ENCODE results near the gene DERL3.

The DERL3 gene

GRCh38 chr22:23859201-23859600 is 20.4 kb upstream of the DERL3 start:
- no peak overlapping the region for H3K4me3 ChIP-seq (ENCODE audit: low read depth, low read length)
- H3K27ac ChIP-seq (ENCODE audit: extremely low read depth, low read depth, low read length): no peak overlapping the region
- CTCF ChIA-PET: interaction anchor here (0.6 to 2.4 kb wide), 7 partner anchors 8 to 271 kb away, joined by 3 to 25 read pairs (median 3); partner anchors contain the start of gene MIF
- H3K4me1 ChIP-seq (ENCODE audit: control insufficient read depth, insufficient read depth, low read length): peaks cover 7% of the 10 kb centered on the region; the same call in 1 of the 2 replicates
- no peaks in the 10 kb centered on the region for H3K9me3 ChIP-seq (ENCODE audit: control insufficient read depth, insufficient read depth, low read depth, low read length)
- TF ChIP-seq ZNF121 (tag by site-specific recombination; IDR thresholded peaks at IDR 0.05): 0 out of 2 replicates have a peak, but pooled peaks have one; percentile 12
- TF ChIP-seq ZNF658 (tag by site-specific recombination; IDR thresholded peaks at IDR 0.05): no peak
- H3K36me3 ChIP-seq (ENCODE audit: control insufficient read depth in 2 of 2, insufficient read depth in 1 of 2, low read length in 2 of 2): no peaks in the 10 kb centered on the region
- POLR2A ChIA-PET: interaction anchor here (0.5 to 1.6 kb wide), 6 partner anchors 9 to 240 kb away, joined by 3 to 9 read pairs (median 5); partner anchors contain the start of gene MIF

- peaks cover 7% of the 10 kb centered on the region; the same call in 1 of the 2 replicates for H3K4me1 ChIP-seq (ENCODE audit: control insufficient read depth, insufficient read depth, low read length)
- TF ChIP-seq ZNF157 (tag by site-specific recombination; IDR thresholded peaks at IDR 0.05) (no peak), ZNF707 (tag by site-specific recombination; IDR thresholded peaks at IDR 0.05) (no peak), GFI1B (tag by site-specific recombination; IDR thresholded peaks at IDR 0.05) (no peak), SETDB1 (IDR thresholded peaks at IDR 0.05; ENCODE audit: insufficient read length, low read length) (no peak), ZNF398 (tag by site-specific recombination; IDR thresholded peaks at IDR 0.05) (no peak)
- H3K9me3 ChIP-seq (ENCODE audit: control insufficient read depth, insufficient read depth, low read depth, low read length): no peaks in the 10 kb centered on the region
- CTCF ChIA-PET: interaction anchor here (0.5 to 2.4 kb wide), 11 partner anchors 9 to 472 kb away, joined by 3 to 25 read pairs (median 3); partner anchors contain the start of genes CHCHD10 and MIF
- no peaks in the 10 kb centered on the region for H3K36me3 ChIP-seq (ENCODE audit: control insufficient read depth in 2 of 2, insufficient read depth in 1 of 2, low read length in 2 of 2)
- peak overlapping the region; percentile 64 for H3K4me3 ChIP-seq (ENCODE audit: low read depth, low read length)
- peak overlapping the region; percentile 87 for H3K27ac ChIP-seq (ENCODE audit: extremely low read depth, low read depth, low read length)
- POLR2A ChIA-PET: interaction anchor here (0.5 to 1.7 kb wide), 6 partner anchors 9 to 239 kb away, joined by 3 to 61 read pairs (median 6); partner anchors contain the start of gene MIF
Measured at GRCh38 chr22:23858484-23858815, 19.6 kb upstream of the DERL3 start.

GRCh38 chr22:23857606-23858483 is 19.0 kb upstream of the DERL3 start, which contains the start of gene SLC2A11:
SLC2A11 (plus strand) TSS chr22:23857875; CDS start chr22:23858000, 125 bp downstream.
- peak within 1 kb of the TSS; percentile 87 for H3K27ac ChIP-seq (ENCODE audit: extremely low read depth, low read depth, low read length)
- ChIA-PET POLR2A (interaction anchor here (0.6 to 2.0 kb wide), 34 partner anchors 8 to 478 kb away, joined by 3 to 61 read pairs (median 6); partner anchors contain the start of genes CHCHD10, DERL3, MIF and ZNF70), CTCF (interaction anchor here (0.5 to 2.4 kb wide), 20 partner anchors 8 to 472 kb away, joined by 3 to 25 read pairs (median 3); partner anchors contain the start of genes CHCHD10, MIF and VPREB3)
- no peaks in the 10 kb centered on the region for H3K36me3 ChIP-seq (ENCODE audit: control insufficient read depth in 2 of 2, insufficient read depth in 1 of 2, low read length in 2 of 2)
- H3K4me1 ChIP-seq (ENCODE audit: control insufficient read depth, insufficient read depth, low read length): peaks cover 7% of the 10 kb centered on the region; the same call in 1 of the 2 replicates
- peak within 1 kb of the TSS; percentile 64 for H3K4me3 ChIP-seq (ENCODE audit: low read depth, low read length)
- H3K9me3 ChIP-seq (ENCODE audit: control insufficient read depth, insufficient read depth, low read depth, low read length): no peaks in the 10 kb centered on the region
- TF ChIP-seq ZNF391 (tag by site-specific recombination; IDR thresholded peaks at IDR 0.05; ENCODE audit: borderline replicate concordance, low read depth) (0 out of 2 replicates have a peak, but pooled peaks have one; percentile 19), KLF1 (tag by site-specific recombination; IDR thresholded peaks at IDR 0.05) (no peak), ZNF341 (tag by site-specific recombination; IDR thresholded peaks at IDR 0.05; ENCODE audit: low read depth) (peak; percentile 73), IKZF3 (tag by site-specific recombination; IDR thresholded peaks at IDR 0.05) (no peak), ZNF544 (tag by site-specific recombination; IDR thresholded peaks at IDR 0.05) (no peak), ZNF549 (tag by site-specific recombination; IDR thresholded peaks at IDR 0.05) (no peak), ZNF10 (tag by site-specific recombination; IDR thresholded peaks at IDR 0.05) (0 out of 2 replicates have a peak, but pooled peaks have one; percentile 45), SP7 (tag by site-specific recombination; IDR thresholded peaks at IDR 0.05) (no peak), SETDB1 (IDR thresholded peaks at IDR 0.05; ENCODE audit: insufficient read length, low read length) (no peak), ZNF629 (tag by site-specific recombination; IDR thresholded peaks at IDR 0.05) (0 out of 2 replicates have a peak, but pooled peaks have one; percentile 3), ZNF626 (tag by site-specific recombination; IDR thresholded peaks at IDR 0.05) (no peak), ZNF518A (tag by site-specific recombination; conservative IDR thresholded peaks at IDR 0.05; ENCODE audit: low read depth) (no peak), ZNF561 (tag by site-specific recombination; IDR thresholded peaks at IDR 0.05; ENCODE audit: borderline replicate concordance) (no peak)

Measured in HEK293 (cell line).